Activated T-cell treated with anti-CD3 and anti-CD28 coated beads, Interleukin-2, amount 50 U/mL, for 24 hours (primary cell): ENCODE results near the gene RMRP.
"Not testable (repeated sequence)": the region's sequence is repeated elsewhere in the genome, so short reads cannot be mapped to it uniquely, and the experiment has no call there.

ENCODE experiments used
- DNase-seq: peaks from one replicate; pipeline ENCODE4 v3.0.0-alpha.2; 2020
- H3K27ac Mint-ChIP-seq: 2 replicates; pipeline ENCODE4 v1.8.0; 2020; ENCODE audit warnings: mild to moderate bottlenecking, mixed read lengths
- H3K27me3 Mint-ChIP-seq: 2 replicates; pipeline ENCODE4 v1.8.0; 2020; ENCODE audit warnings: mixed read lengths
- H3K36me3 Mint-ChIP-seq: 2 replicates; pipeline ENCODE4 v1.8.0; 2020; ENCODE audit warnings: low read depth, mixed read lengths
- H3K4me1 Mint-ChIP-seq: 2 replicates; pipeline ENCODE4 v1.8.0; 2020; ENCODE audit warnings: low read depth, mixed read lengths
- H3K4me3 Mint-ChIP-seq: 2 replicates; pipeline ENCODE4 v1.8.0; 2020; ENCODE audit warnings: mild to moderate bottlenecking, moderate library complexity, mixed read lengths
- H3K9me3 Mint-ChIP-seq: 2 replicates; pipeline ENCODE4 v1.8.0; 2020; ENCODE audit warnings: mixed read lengths

Gene RMRP

GRCh38 chr9:35650341-35651158 lies 7.3 kb downstream of the RMRP start, which contains the start of gene SIT1:
SIT1 (minus strand) TSS chr9:35650931; CDS start chr9:35650853, 78 bp downstream.
- peak; percentile 67 for DNase-seq

GRCh38 chr9:35649431-35650340 lies 8.1 kb downstream of the RMRP start:
- H3K4me3 Mint-ChIP-seq, result peak overlapping the region; percentile 85

More at GRCh38 chr9:35650341-35651158, 7.3 kb downstream of the RMRP start, which contains the start of gene SIT1:
- peaks cover 11% of the 10 kb centered on the region for H3K36me3 Mint-ChIP-seq
- H3K4me3 Mint-ChIP-seq, result peak within 1 kb of the TSS; percentile 85
- H3K9me3 Mint-ChIP-seq, result no peaks in the 10 kb centered on the region
- H3K4me1 Mint-ChIP-seq, result peaks cover 69% of the 10 kb centered on the region
- peak within 1 kb of the TSS; percentile 94 for H3K27ac Mint-ChIP-seq
- H3K27me3 Mint-ChIP-seq, result no peaks in the 10 kb centered on the region

GRCh38 chr9:35646533-35647265 lies 11.1 kb downstream of the RMRP start:
- Mint-ChIP-seq H3K4me3 (peak overlapping the region; percentile 84), H3K36me3 (peaks cover 21% of the 10 kb centered on the region), H3K9me3 (no peaks in the 10 kb centered on the region), H3K4me1 (peaks cover 72% of the 10 kb centered on the region), H3K27ac (peak overlapping the region; percentile 91), H3K27me3 (no peaks in the 10 kb centered on the region)
- peak; percentile 96 for DNase-seq

More at GRCh38 chr9:35649431-35650340, 8.1 kb downstream of the RMRP start:
- Mint-ChIP-seq H3K9me3 (no peaks in the 10 kb centered on the region), H3K27ac (peak overlapping the region; percentile 94), H3K36me3 (peaks cover 11% of the 10 kb centered on the region), H3K4me1 (peaks cover 74% of the 10 kb centered on the region), H3K27me3 (no peaks in the 10 kb centered on the region)
- DNase-seq, result peak; percentile 75

GRCh38 chr9:35646153-35646532 lies 11.7 kb downstream of the RMRP start:
- no peaks in the 10 kb centered on the region for H3K27me3 Mint-ChIP-seq
- DNase-seq, result no peak
- H3K4me1 Mint-ChIP-seq, result peaks cover 71% of the 10 kb centered on the region
- H3K4me3 Mint-ChIP-seq, result peak overlapping the region; percentile 84
- H3K27ac Mint-ChIP-seq, result peak overlapping the region; percentile 91
- H3K36me3 Mint-ChIP-seq, result peaks cover 21% of the 10 kb centered on the region
- H3K9me3 Mint-ChIP-seq, result no peaks in the 10 kb centered on the region

- Mint-ChIP-seq H3K4me1 (peaks cover 69% of the 10 kb centered on the region), H3K27ac (peak overlapping the region; percentile 91), H3K4me3 (peak overlapping the region; percentile 84), H3K36me3 (peaks cover 25% of the 10 kb centered on the region)
- H3K27me3 Mint-ChIP-seq, H3K9me3 Mint-ChIP-seq: not testable (repeated sequence)
- DNase-seq, result peak; percentile 32
Observed at GRCh38 chr9:35645736-35646135, 12.1 kb downstream of the RMRP start.

- H3K27ac Mint-ChIP-seq, result peak overlapping the region; percentile 41
- H3K36me3 Mint-ChIP-seq, result peaks cover 26% of the 10 kb centered on the region
- H3K4me3 Mint-ChIP-seq, result no peak overlapping the region
- H3K4me1 Mint-ChIP-seq, result peaks cover 65% of the 10 kb centered on the region
- DNase-seq, result peak; percentile 12
- no peaks in the 10 kb centered on the region for H3K9me3 Mint-ChIP-seq
- H3K27me3 Mint-ChIP-seq, result no peaks in the 10 kb centered on the region
Observed at GRCh38 chr9:35643046-35643445, 14.8 kb downstream of the RMRP start.

GRCh38 chr9:35641478-35641877 lies 16.3 kb downstream of the RMRP start:
- not testable (repeated sequence) for H3K4me3 Mint-ChIP-seq, H3K27me3 Mint-ChIP-seq, H3K27ac Mint-ChIP-seq, H3K9me3 Mint-ChIP-seq
- H3K4me1 Mint-ChIP-seq, result peaks cover 68% of the 10 kb centered on the region
- peaks cover 24% of the 10 kb centered on the region for H3K36me3 Mint-ChIP-seq
- DNase-seq, result peak; percentile 3

GRCh38 chr9:35640431-35640830 lies 17.4 kb downstream of the RMRP start:
- Mint-ChIP-seq H3K4me1 (peaks cover 70% of the 10 kb centered on the region), H3K36me3 (peaks cover 19% of the 10 kb centered on the region)
- peak; percentile 18 for DNase-seq
- H3K27ac Mint-ChIP-seq, H3K9me3 Mint-ChIP-seq, H3K27me3 Mint-ChIP-seq, H3K4me3 Mint-ChIP-seq: not testable (repeated sequence)

GRCh38 chr9:35639631-35640030 lies 18.2 kb downstream of the RMRP start:
- no peaks in the 10 kb centered on the region for H3K9me3 Mint-ChIP-seq
- peaks cover 73% of the 10 kb centered on the region for H3K4me1 Mint-ChIP-seq
- no peak for DNase-seq
- H3K36me3 Mint-ChIP-seq, result peaks cover 18% of the 10 kb centered on the region
- peak overlapping the region; percentile 48 for H3K4me3 Mint-ChIP-seq
- no peaks in the 10 kb centered on the region for H3K27me3 Mint-ChIP-seq
- H3K27ac Mint-ChIP-seq, result peak overlapping the region; percentile 83

GRCh38 chr9:35639225-35639624 lies 18.6 kb downstream of the RMRP start:
- not testable (repeated sequence) for H3K9me3 Mint-ChIP-seq, H3K27me3 Mint-ChIP-seq, DNase-seq
- H3K27ac Mint-ChIP-seq, result peak overlapping the region; percentile 83
- H3K4me3 Mint-ChIP-seq, result peak overlapping the region; percentile 48
- H3K4me1 Mint-ChIP-seq, result peaks cover 71% of the 10 kb centered on the region
- H3K36me3 Mint-ChIP-seq, result peaks cover 14% of the 10 kb centered on the region

- DNase-seq, result peak; percentile 41
- peaks cover 71% of the 10 kb centered on the region for H3K4me1 Mint-ChIP-seq
- not testable (repeated sequence) for H3K9me3 Mint-ChIP-seq, H3K27me3 Mint-ChIP-seq
- peak overlapping the region; percentile 77 for H3K27ac Mint-ChIP-seq
- peak overlapping the region; percentile 48 for H3K4me3 Mint-ChIP-seq
- peaks cover 14% of the 10 kb centered on the region for H3K36me3 Mint-ChIP-seq
Observed at GRCh38 chr9:35638751-35639150, 19.1 kb downstream of the RMRP start.

- peak overlapping the region; percentile 74 for H3K27ac Mint-ChIP-seq
- not testable (repeated sequence) for H3K36me3 Mint-ChIP-seq, H3K4me3 Mint-ChIP-seq
Observed at GRCh38 chr9:35637427-35637955, 20.3 kb downstream of the RMRP start.

GRCh38 chr9:35636877-35637246 lies 21.0 kb downstream of the RMRP start:
- not testable (repeated sequence) for H3K9me3 Mint-ChIP-seq, H3K27me3 Mint-ChIP-seq, DNase-seq, H3K36me3 Mint-ChIP-seq, H3K4me3 Mint-ChIP-seq
- peak overlapping the region; percentile 18 for H3K27ac Mint-ChIP-seq
- H3K4me1 Mint-ChIP-seq, result peaks cover 63% of the 10 kb centered on the region

More at GRCh38 chr9:35637427-35637955, 20.3 kb downstream of the RMRP start:
- peaks cover 63% of the 10 kb centered on the region for H3K4me1 Mint-ChIP-seq
- peak; percentile 27 for DNase-seq
- not testable (repeated sequence) for H3K27me3 Mint-ChIP-seq, H3K9me3 Mint-ChIP-seq
